ENCODE data around the gene PCMTD2.

DNA sequence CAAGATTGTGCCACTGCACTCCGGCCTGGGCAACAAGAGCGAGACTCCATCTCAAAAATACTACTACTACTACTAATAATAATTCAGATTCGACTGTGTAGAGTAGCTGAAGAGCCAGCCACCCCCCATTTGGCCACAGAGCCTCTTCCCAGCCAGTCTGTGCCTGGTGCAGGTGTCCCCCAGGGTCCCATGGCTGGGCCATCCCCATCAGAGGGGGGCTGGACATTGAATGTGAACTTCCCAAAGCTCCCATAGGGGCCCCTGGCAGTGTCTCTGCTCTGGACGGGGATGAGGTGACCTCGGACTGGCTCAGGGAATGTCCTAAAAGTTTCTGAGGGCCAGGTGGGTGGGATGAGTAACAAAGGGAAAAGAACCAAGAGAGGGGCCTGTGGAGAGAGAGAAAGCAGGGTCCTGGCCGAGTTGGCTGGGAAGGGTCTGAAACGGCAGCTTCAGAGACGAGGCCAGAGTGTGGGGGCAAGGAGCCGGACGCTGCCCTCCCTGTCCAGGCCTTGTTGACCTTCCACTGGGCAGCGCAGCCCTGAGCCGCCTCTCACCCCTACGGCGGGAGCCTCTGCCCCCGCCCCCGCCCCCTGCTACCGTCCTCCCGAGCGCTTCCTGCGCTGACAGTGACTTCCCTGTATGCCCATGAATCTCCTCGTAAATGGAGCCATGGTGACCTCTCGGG is 24.9 kb upstream of the PCMTD2 start:
- TF ChIP-seq, protein P1, sequence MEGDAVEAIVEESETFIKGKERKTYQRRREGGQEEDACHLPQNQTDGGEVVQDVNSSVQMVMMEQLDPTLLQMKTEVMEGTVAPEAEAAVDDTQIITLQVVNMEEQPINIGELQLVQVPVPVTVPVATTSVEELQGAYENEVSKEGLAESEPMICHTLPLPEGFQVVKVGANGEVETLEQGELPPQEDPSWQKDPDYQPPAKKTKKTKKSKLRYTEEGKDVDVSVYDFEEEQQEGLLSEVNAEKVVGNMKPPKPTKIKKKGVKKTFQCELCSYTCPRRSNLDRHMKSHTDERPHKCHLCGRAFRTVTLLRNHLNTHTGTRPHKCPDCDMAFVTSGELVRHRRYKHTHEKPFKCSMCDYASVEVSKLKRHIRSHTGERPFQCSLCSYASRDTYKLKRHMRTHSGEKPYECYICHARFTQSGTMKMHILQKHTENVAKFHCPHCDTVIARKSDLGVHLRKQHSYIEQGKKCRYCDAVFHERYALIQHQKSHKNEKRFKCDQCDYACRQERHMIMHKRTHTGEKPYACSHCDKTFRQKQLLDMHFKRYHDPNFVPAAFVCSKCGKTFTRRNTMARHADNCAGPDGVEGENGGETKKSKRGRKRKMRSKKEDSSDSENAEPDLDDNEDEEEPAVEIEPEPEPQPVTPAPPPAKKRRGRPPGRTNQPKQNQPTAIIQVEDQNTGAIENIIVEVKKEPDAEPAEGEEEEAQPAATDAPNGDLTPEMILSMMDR (IDR thresholded peaks at IDR 0.05), result no peak
- TF ChIP-seq EZH2phosphoT487 (IDR thresholded peaks at IDR 0.05; ENCODE audit: borderline replicate concordance, low read depth) (no peak), ELF1 (IDR thresholded peaks at IDR 0.05) (no peak), TCF12 (IDR thresholded peaks at IDR 0.05) (no peak), TAF1 (IDR thresholded peaks at IDR 0.05; ENCODE audit: borderline replicate concordance, low read depth, low read length) (no peak), RAD21 (IDR thresholded peaks at IDR 0.05; ENCODE audit: low read length) (no peak), NRF1 (IDR thresholded peaks at IDR 0.05; ENCODE audit: low read depth, low read length) (no peak), SIN3A (IDR thresholded peaks at IDR 0.05; ENCODE audit: borderline replicate concordance, low read depth, low read length) (no peak)
- TF ChIP-seq, protein P2, sequence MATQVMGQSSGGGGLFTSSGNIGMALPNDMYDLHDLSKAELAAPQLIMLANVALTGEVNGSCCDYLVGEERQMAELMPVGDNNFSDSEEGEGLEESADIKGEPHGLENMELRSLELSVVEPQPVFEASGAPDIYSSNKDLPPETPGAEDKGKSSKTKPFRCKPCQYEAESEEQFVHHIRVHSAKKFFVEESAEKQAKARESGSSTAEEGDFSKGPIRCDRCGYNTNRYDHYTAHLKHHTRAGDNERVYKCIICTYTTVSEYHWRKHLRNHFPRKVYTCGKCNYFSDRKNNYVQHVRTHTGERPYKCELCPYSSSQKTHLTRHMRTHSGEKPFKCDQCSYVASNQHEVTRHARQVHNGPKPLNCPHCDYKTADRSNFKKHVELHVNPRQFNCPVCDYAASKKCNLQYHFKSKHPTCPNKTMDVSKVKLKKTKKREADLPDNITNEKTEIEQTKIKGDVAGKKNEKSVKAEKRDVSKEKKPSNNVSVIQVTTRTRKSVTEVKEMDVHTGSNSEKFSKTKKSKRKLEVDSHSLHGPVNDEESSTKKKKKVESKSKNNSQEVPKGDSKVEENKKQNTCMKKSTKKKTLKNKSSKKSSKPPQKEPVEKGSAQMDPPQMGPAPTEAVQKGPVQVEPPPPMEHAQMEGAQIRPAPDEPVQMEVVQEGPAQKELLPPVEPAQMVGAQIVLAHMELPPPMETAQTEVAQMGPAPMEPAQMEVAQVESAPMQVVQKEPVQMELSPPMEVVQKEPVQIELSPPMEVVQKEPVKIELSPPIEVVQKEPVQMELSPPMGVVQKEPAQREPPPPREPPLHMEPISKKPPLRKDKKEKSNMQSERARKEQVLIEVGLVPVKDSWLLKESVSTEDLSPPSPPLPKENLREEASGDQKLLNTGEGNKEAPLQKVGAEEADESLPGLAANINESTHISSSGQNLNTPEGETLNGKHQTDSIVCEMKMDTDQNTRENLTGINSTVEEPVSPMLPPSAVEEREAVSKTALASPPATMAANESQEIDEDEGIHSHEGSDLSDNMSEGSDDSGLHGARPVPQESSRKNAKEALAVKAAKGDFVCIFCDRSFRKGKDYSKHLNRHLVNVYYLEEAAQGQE (IDR thresholded peaks at IDR 0.05; ENCODE audit: low read depth, low read length), result no peak
